OCI-LY7 (cell line): ENCODE results near the gene CUL4A. TPM values are rescaled to one million over a fixed set of nuclear protein-coding genes. Genes with fewer than 3 reads are reported as not detected.

Source experiments
- BruUV-seq: library from RNA; stranded (reverse); fragments of 400-500 nt; replicated peaks from 2 replicates; lab custom pipeline; 2021; lab: Mats Ljungman, UMichigan
- CTCF ChIA-PET: fragments of 300-600 bp; sonication (Branson Sonifier 250); formaldehyde crosslinking; loops from one replicate; lab custom pipeline; 2022; ENCODE audit warnings: antibody characterized with exemption; ENCODE audit not compliant: unreplicated experiment; lab: Charles Lee
- POLR2A ChIA-PET: fragments of 300-600 bp; sonication (Branson Sonifier 250); formaldehyde crosslinking; loops from one replicate; lab custom pipeline; 2022; ENCODE audit warnings: antibody characterized with exemption; lab: Charles Lee
- DNase-seq: peaks from one replicate; pipeline ENCODE4 v3.0.0-alpha.2; 2015; ENCODE audit warnings: low spot score
- H2AFZ ChIP-seq: fragments of 200-600 bp; sonication (generic), shearing (Covaris generic); 2 replicates; pipeline ENCODE4 v1.6.1; 2014; ENCODE audit warnings: mild to moderate bottlenecking, antibody characterized with exemption, low read length, moderate library complexity
- H3K27ac ChIP-seq: fragments of 200-600 bp; sonication (generic); 2 replicates; pipeline ENCODE4 v1.5.1; 2014; ENCODE audit warnings: mixed run types, low read depth, mild to moderate bottlenecking, moderate library complexity, low read length, inconsistent platforms; ENCODE audit not compliant: poor library complexity, severe bottlenecking
- H3K36me3 ChIP-seq: fragments of 200-600 bp; sonication (generic); 2 replicates; pipeline ENCODE4 v1.6.1; 2014; ENCODE audit warnings: mild to moderate bottlenecking, antibody characterized with exemption, low read length, moderate library complexity, mixed read lengths; ENCODE audit not compliant: insufficient read depth
- H3K4me1 ChIP-seq: fragments of 200-600 bp; sonication (generic); 2 replicates; pipeline ENCODE4 v1.5.1; 2014; ENCODE audit warnings: mild to moderate bottlenecking, low read length; ENCODE audit not compliant: insufficient read depth, poor library complexity, severe bottlenecking
- H3K4me2 ChIP-seq: fragments of 200-600 bp; sonication (generic); 2 replicates; pipeline ENCODE4 v1.6.1; 2014; ENCODE audit warnings: mild to moderate bottlenecking, low read length
- H3K4me3 ChIP-seq: fragments of 200-600 bp; sonication (generic); 2 replicates; pipeline ENCODE4 v1.5.1; 2014; ENCODE audit warnings: mild to moderate bottlenecking, low read depth, low read length; ENCODE audit not compliant: poor library complexity, severe bottlenecking
- H3K79me2 ChIP-seq: fragments of 200-600 bp; sonication (generic); 2 replicates; pipeline ENCODE4 v1.6.1; 2016; ENCODE audit warnings: low read depth, mild to moderate bottlenecking, low read length, moderate library complexity, mixed read lengths; ENCODE audit not compliant: insufficient read depth
- H3K9me2 ChIP-seq: fragments of 200-600 bp; sonication (generic); 2 replicates; pipeline ENCODE4 v1.6.1; 2016; ENCODE audit warnings: mild to moderate bottlenecking, low read length, mixed read lengths; ENCODE audit not compliant: insufficient read depth
- H3K9me3 ChIP-seq: fragments of 200-600 bp; sonication (generic); 2 replicates; pipeline ENCODE4 v1.6.1; 2014; ENCODE audit warnings: mild to moderate bottlenecking, mixed run types, low read length, mixed read lengths
- H4K20me1 ChIP-seq: fragments of 200-600 bp; sonication (generic); 2 replicates; pipeline ENCODE4 v1.6.1; 2014; ENCODE audit warnings: mild to moderate bottlenecking, antibody characterized with exemption, low read length, moderate library complexity, mixed read lengths; ENCODE audit not compliant: insufficient read depth
- CTCF ChIP-seq: fragments of 200-600 bp; sonication (generic); conservative IDR thresholded peaks from 2 replicates; pipeline ENCODE4 v1.5.1; 2014; ENCODE audit warnings: mild to moderate bottlenecking, antibody characterized with exemption, low read length, moderate library complexity, mixed read lengths
- EZH2phosphoT487 ChIP-seq: fragments of 200-600 bp; sonication (generic); IDR thresholded peaks from 2 replicates; pipeline ENCODE4 v1.6.1; 2018; ENCODE audit warnings: low read depth, borderline replicate concordance, mild to moderate bottlenecking, mixed run types, antibody characterized with exemption, low read length, moderate library complexity, mixed read lengths
- intact Hi-C: fragments of 100-400 bp; cut with micrococcal nuclease; formaldehyde crosslinking; loops from one replicate; pipeline ENCODE4 v1.10.0; 2022; ENCODE audit not compliant: unreplicated experiment
- total RNA-seq, 2 experiments: library from RNA; depleted of rRNA in 1 of 2; stranded (reverse); fragments of >200 nt in 1 of 2; shearing (Covaris generic) in 1 of 2; gene quantifications; 2 replicates each; pipeline ENCODE4 v1.2.3, GENCODE V29; 2014 to 2022

Gene CUL4A
- total RNA-seq, 2 experiments from 2014 or later, result 46.6 to 49.8 TPM

DNA sequence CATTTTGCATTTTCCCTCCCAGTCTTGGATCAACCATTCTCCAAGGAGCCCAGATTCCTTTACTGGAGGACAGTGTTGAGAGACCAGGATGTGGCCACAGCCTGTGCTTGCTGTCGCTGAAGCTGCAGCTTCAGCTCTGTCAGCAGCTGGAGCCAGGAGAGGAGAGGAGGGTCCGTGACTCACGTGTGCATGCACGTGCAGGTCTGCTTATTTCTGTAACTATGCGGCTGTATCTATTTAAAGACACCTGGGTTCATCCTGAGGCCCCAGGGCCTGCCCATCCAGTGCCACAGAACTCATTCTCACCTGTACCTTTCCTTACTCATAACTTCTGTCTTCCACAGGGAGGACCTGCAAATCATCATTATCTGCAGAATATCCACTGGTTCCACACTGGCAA lies 79.5 kb downstream of the CUL4A start:
- no TSS peak for BruUV-seq
- POLR2A ChIA-PET, result no interaction called here

DNA sequence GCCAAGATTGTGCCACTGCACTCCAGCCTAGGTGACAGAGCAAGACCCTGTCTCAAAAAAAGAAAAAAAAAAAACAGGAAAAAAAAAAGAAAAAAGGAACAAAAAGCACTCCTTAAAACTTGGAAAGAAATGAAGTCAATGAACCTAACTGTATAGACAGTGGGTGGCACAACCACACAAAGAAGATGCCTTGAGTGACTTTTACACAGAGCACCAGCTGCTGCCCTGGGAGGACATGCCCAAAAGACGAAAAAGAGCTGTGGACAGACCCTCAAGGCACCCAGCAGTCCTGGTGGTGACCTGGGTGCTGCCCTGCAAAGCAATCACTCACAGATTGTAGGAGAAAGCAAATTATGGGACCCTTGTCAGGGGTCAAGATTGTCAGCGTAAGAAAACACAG lies 81.7 kb downstream of the CUL4A start:
- Histone ChIP-seq H3K4me1 (no peaks in the 10 kb centered on the region), H4K20me1 (no peaks in the 10 kb centered on the region), H3K9me3 (no peaks in the 10 kb centered on the region), H3K36me3 (no peaks in the 10 kb centered on the region), H3K79me2 (no peaks in the 10 kb centered on the region), H3K27ac (no peak overlapping the region), H2AFZ (no peak overlapping the region), H3K4me3 (no peak overlapping the region), H3K9me2 (no peaks in the 10 kb centered on the region), H3K4me2 (no peak overlapping the region)
- TF ChIP-seq CTCF, result no peak
- no peak for TF ChIP-seq EZH2phosphoT487
- no peak for DNase-seq
- POLR2A ChIA-PET, result no interaction called here
- BruUV-seq, result no TSS peak
- CTCF ChIA-PET, result no interaction called here
- intact Hi-C loops, result no loop called here

More for the DNA sequence above, 79.5 kb downstream of the CUL4A start:
- H3K4me3 ChIP-seq, result no peak overlapping the region
- CTCF ChIA-PET, result no interaction called here
- H3K27ac ChIP-seq, result no peak overlapping the region
- H3K79me2 ChIP-seq, result no peaks in the 10 kb centered on the region
- no peak overlapping the region for H3K4me2 ChIP-seq
- intact Hi-C loops, result no loop called here
- no peak for TF ChIP-seq CTCF
- no peak for TF ChIP-seq EZH2phosphoT487
- H4K20me1 ChIP-seq, result no peaks in the 10 kb centered on the region
- H2AFZ ChIP-seq, result no peak overlapping the region
- H3K9me2 ChIP-seq, result no peaks in the 10 kb centered on the region
- no peaks in the 10 kb centered on the region for H3K4me1 ChIP-seq
- H3K36me3 ChIP-seq, result no peaks in the 10 kb centered on the region
- DNase-seq, result no peak
- no peaks in the 10 kb centered on the region for H3K9me3 ChIP-seq

DNA sequence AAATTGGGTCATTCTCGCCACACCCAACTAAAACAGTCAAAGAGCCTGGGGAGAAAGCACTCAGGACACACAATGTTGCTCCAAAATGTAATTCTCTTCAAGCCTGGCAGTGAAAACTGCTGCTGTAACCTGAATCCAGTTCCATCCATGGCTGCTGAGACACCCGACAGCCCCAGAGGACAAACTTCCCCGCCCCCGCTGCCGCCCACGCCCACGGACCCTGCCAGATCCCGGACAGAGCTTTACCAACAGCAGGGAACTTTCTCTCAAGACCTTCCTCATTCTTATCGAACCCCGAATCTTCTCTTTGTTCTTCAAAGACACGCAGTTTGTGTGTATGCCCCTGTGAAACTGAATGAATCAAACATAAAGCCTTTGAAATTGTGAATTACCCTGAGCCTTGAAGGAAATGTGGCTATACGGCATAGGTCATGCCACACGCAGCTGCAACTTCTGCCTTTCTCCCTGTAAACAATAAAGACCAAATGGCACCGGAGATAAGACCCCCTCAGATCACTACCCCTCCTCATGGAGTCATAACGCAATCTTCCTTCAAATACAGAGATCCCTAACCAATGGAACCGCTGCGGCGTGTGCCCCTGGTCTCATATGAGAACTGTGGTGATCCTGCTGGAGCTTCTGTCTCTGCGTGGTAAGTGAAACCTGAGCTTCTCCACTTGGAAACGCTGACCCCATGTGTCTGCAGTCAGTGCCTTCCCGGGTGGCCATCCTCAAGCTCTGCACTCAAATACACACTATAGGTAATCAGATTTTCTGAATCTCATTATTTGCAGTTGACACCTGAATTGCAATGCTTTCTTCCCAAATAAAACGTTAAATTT lies 82.8 kb downstream of the CUL4A start:
- intact Hi-C loops, result no loop called here
- Histone ChIP-seq H3K36me3 (no peaks in the 10 kb centered on the region), H2AFZ (no peak overlapping the region), H3K9me2 (no peaks in the 10 kb centered on the region), H3K4me2 (no peak overlapping the region), H3K79me2 (no peaks in the 10 kb centered on the region), H3K4me3 (no peak overlapping the region), H3K27ac (no peak overlapping the region), H3K4me1 (no peaks in the 10 kb centered on the region), H3K9me3 (no peaks in the 10 kb centered on the region), H4K20me1 (no peaks in the 10 kb centered on the region)
- CTCF ChIA-PET, result no interaction called here
- TF ChIP-seq EZH2phosphoT487 (no peak), CTCF (no peak)
- POLR2A ChIA-PET, result no interaction called here
- BruUV-seq, result no TSS peak
- no peak for DNase-seq
